ENCODE measurements around the gene WFDC5.

WFDC5 gene

GRCh38 chr20:45110301-45110700 is 4.7 kb downstream of the WFDC5 start:
- DNase-seq (ENCODE audit: low read depth, low spot score) = no peak
- no peak for TF ChIP-seq CTCF (IDR thresholded peaks at IDR 0.05; ENCODE audit: low read depth, low read length)
- H3K4me3 ChIP-seq (ENCODE audit: low read depth, low read length) = no peak overlapping the region
- in situ Hi-C loops (cut with HindIII; ENCODE audit: low sequenced_read_pairs) = no loop called here

- no peak for DNase-seq (ENCODE audit: low read depth, low spot score)
- in situ Hi-C loops (cut with HindIII; ENCODE audit: low sequenced_read_pairs) = no loop called here
- TF ChIP-seq CTCF (IDR thresholded peaks at IDR 0.05; ENCODE audit: low read depth, low read length) = no peak
- H3K4me3 ChIP-seq (ENCODE audit: low read depth, low read length) = no peak overlapping the region
Measured at GRCh38 chr20:45109634-45110033, 5.3 kb downstream of the WFDC5 start.

GRCh38 chr20:45105317-45105716 is 9.7 kb downstream of the WFDC5 start:
- TF ChIP-seq CTCF (IDR thresholded peaks at IDR 0.05; ENCODE audit: low read depth, low read length) = no peak
- no peak overlapping the region for H3K4me3 ChIP-seq (ENCODE audit: low read depth, low read length)
- in situ Hi-C loops (cut with HindIII; ENCODE audit: low sequenced_read_pairs) = no loop called here
- no peak for DNase-seq (ENCODE audit: low read depth, low spot score)

- no peak for TF ChIP-seq CTCF (IDR thresholded peaks at IDR 0.05; ENCODE audit: low read depth, low read length)
- in situ Hi-C loops (cut with HindIII; ENCODE audit: low sequenced_read_pairs) = no loop called here
- DNase-seq (ENCODE audit: low read depth, low spot score) = peak; percentile 77
- no peak overlapping the region for H3K4me3 ChIP-seq (ENCODE audit: low read depth, low read length)
Measured at GRCh38 chr20:45104786-45105185, 10.2 kb downstream of the WFDC5 start.

GRCh38 chr20:45103072-45103471 is 11.9 kb downstream of the WFDC5 start:
- DNase-seq (ENCODE audit: low read depth, low spot score) = no peak
- no peak overlapping the region for H3K4me3 ChIP-seq (ENCODE audit: low read depth, low read length)
- TF ChIP-seq CTCF (IDR thresholded peaks at IDR 0.05; ENCODE audit: low read depth, low read length) = no peak
- in situ Hi-C loops (cut with HindIII; ENCODE audit: low sequenced_read_pairs) = no loop called here

- no peak overlapping the region for H3K4me3 ChIP-seq (ENCODE audit: low read depth, low read length)
- DNase-seq (ENCODE audit: low read depth, low spot score) = no peak
- in situ Hi-C loops (cut with HindIII; ENCODE audit: low sequenced_read_pairs) = no loop called here
- no peak for TF ChIP-seq CTCF (IDR thresholded peaks at IDR 0.05; ENCODE audit: low read depth, low read length)
Measured at GRCh38 chr20:45101333-45101850, 13.6 kb downstream of the WFDC5 start.
